Dermis blood vessel endothelial cell (primary cell): ENCODE results near the gene PLIN4. TPM values are rescaled to one million over a fixed set of nuclear protein-coding genes. Genes with fewer than 3 reads are reported as not detected.

Experiments
- DNase-seq: peaks from one replicate; pipeline ENCODE4 v3.0.0; 2010
- total RNA-seq: library from RNA; depleted of rRNA; stranded (reverse); fragments of >200 nt; gene quantifications from 2 replicates; pipeline ENCODE4 v1.2.3, GENCODE V29; 2014

PLIN4 gene
- total RNA-seq, 1 donor from 2014 or later: 1.5 TPM

DNA sequence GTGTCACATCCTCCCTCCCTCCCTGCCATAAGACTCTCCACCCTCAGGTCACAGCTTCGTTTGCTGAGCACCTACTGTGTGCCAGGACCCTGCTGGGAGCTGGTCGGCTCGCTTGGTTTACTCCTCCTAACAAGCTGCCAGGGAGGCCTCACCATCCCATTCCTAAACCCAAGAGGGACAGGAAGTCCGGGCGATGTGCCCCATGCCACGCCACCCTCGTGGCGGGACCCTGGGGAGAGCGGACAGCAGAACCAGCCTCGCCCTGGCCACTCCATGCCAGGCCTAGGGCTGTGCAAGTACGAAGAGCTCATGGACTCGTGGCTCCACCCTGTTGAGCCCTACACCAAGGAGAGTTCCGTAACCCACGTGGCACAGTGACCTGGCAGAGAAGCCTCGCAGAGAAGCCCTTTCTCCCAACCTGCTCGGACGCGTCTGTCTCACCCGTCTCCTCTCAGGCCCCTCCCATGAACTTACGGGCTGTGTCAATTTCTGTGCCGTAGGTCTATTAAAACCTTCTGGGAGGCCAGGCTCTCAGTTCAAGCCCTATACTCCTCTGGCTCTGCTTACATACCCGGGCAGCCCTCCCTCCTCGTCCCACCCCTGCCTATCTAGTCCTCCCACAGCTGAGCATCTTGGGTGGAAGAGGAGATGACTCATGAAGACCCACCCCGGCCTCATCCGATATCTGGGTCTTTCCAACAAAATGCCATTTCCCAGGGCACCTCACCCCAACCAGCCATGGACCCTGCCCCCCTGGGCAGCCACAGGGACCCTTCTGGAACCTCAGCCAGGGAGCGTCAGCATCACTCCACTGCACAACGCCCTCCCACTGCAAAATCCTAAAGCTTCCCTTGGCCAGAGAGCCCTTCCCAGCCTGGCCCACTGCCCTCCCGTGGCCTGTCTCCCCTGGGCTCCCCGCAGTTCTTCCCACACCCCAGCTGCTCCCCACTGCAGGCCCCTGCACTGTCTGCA lies 63.3 kb downstream of the PLIN4 start:
- DNase-seq: no peak

DNA sequence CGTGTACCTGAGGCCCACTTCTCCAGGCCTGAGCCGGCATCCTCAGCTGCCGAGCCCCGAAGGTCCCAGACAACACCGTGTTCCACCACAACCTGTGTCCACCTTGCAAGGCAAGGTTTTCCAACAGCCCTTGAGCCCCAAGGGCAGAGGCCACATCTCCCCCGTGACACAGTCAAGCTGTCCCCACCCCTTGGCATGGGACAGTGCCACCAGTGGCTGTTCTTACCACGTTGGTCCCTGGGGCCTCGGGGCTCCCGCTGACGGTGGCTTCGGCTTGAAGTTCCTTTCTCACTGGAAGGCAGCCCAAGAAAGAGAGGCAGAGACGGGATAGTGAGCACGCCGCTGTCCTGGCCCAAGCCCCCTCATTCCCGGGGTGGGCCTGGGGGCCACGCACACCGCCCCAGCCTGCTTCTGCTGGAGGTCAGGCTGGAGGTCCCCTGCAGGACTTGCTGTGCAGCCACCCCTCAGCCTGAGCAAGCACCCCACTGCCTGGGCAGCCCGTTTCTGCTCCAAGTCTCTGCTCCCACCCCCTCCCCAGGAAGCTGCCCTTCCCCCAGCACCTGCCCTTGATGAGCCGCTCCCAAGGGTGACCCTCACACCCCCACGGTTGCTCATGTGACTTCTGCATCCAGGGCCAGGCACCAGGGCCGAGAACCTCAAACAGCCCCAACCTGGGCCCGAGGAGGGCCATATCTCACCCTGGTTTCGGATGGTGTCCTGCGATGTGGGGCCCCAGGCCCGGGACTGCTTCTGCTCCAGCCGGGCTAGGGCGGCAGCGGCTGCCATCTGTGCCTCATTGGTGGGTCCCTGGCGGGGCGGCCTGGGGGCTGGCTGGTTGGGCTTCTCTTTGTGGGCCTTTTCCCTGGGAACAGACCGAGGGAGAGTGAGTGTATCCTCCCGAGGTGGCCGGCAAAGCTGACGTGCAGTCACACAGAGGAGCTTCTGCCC lies 64.8 kb downstream of the PLIN4 start:
- no peak for DNase-seq

GRCh38 chr19:4452230-4452990 lies 65.9 kb downstream of the PLIN4 start:
- no peak for DNase-seq

Other genes with a start within 250 kb of the PLIN4 start
- not detected in 2 replicates for gene SHD, start 239.2 kb downstream of the PLIN4 start, total RNA-seq
- not detected in 2 replicates for gene TMIGD2, start 216.1 kb downstream of the PLIN4 start, total RNA-seq
- 7.0 and 11.0 TPM in 2 replicates for gene FSD1, start 213.9 kb downstream of the PLIN4 start, total RNA-seq
- 28.1 and 36.6 TPM in 2 replicates for gene STAP2, start 179.7 kb downstream of the PLIN4 start, total RNA-seq
- gene MPND, start 174.9 kb downstream of the PLIN4 start, total RNA-seq: 6.5 and 7.7 TPM in 2 replicates
- 38.6 and 102 TPM in 2 replicates for gene SH3GL1, start 117.9 kb downstream of the PLIN4 start, total RNA-seq
- 8.7 and 19.5 TPM in 2 replicates for gene CHAF1A, start 115.8 kb downstream of the PLIN4 start, total RNA-seq
- 80.7 and 96.5 TPM in 2 replicates for gene UBXN6, start 60.7 kb downstream of the PLIN4 start, total RNA-seq
- gene HDGFL2, start 46.2 kb downstream of the PLIN4 start, total RNA-seq: 49.7 and 65.1 TPM in 2 replicates
- gene PLIN5, start 16.7 kb upstream of the PLIN4 start, total RNA-seq: 4.7 and 11.7 TPM in 2 replicates
- gene LRG1, start 21.6 kb upstream of the PLIN4 start, total RNA-seq: 1.2 and 1.6 TPM in 2 replicates
- gene SEMA6B, start 41.2 kb upstream of the PLIN4 start, total RNA-seq: 143 and 209 TPM in 2 replicates
- gene TNFAIP8L1, start 121.0 kb upstream of the PLIN4 start, total RNA-seq: 65.4 and 70.1 TPM in 2 replicates
- gene MYDGF, start 151.9 kb upstream of the PLIN4 start, total RNA-seq: 140 and 183 TPM in 2 replicates
- gene DPP9, start 205.4 kb upstream of the PLIN4 start, total RNA-seq: 42.9 and 64.4 TPM in 2 replicates